Neural progenitor cell (in vitro differentiated cells): ENCODE results near the gene DNAH5.

ENCODE experiments used
- EZH2 ChIP-seq: fragments of 200-600 bp; sonication (generic); IDR thresholded peaks from 2 replicates; pipeline ENCODE4 v1.6.1; 2017; ENCODE audit warnings: antibody characterized with exemption, mild to moderate bottlenecking, moderate library complexity
- TF ChIP-seq, protein P1 (sequence below): fragments of 200-600 bp; sonication (generic); IDR thresholded peaks from 2 replicates; pipeline ENCODE4 v1.5.1; 2017; ENCODE audit warnings: antibody characterized with exemption, mild to moderate bottlenecking

DNA sequence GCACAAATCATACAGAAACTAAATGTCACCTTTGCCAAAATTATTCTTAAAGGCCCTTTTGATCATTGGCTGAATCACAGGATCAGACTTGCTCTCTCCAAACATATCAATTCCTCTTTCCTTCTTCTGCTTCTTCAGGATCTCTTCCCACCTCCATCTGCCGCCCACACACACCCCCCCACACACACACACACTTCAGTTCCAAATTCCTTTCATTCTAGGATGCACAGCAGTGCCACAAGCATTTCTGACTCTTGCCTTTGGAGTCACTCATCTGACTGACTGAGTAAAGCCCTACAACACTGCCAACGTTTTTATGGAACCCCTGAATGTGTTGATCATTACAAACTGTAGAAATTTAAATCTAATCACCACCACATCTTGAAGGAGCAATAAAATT is 22.9 kb downstream of the DNAH5 start:
- TF ChIP-seq, protein P1, sequence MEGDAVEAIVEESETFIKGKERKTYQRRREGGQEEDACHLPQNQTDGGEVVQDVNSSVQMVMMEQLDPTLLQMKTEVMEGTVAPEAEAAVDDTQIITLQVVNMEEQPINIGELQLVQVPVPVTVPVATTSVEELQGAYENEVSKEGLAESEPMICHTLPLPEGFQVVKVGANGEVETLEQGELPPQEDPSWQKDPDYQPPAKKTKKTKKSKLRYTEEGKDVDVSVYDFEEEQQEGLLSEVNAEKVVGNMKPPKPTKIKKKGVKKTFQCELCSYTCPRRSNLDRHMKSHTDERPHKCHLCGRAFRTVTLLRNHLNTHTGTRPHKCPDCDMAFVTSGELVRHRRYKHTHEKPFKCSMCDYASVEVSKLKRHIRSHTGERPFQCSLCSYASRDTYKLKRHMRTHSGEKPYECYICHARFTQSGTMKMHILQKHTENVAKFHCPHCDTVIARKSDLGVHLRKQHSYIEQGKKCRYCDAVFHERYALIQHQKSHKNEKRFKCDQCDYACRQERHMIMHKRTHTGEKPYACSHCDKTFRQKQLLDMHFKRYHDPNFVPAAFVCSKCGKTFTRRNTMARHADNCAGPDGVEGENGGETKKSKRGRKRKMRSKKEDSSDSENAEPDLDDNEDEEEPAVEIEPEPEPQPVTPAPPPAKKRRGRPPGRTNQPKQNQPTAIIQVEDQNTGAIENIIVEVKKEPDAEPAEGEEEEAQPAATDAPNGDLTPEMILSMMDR = no peak
- TF ChIP-seq EZH2 = no peak
